RWPE2 (cell line): Measurements from ENCODE around the gene TAOK1.
"Not testable (repeated sequence)": the region's sequence is repeated elsewhere in the genome, so short reads cannot be mapped to it uniquely, and the experiment has no call there.

Source experiments
- ATAC-seq: fragments of 200-7000 bp; cut with Tn5 transposase; 3 replicates; pipeline ENCODE4 v1.9.1; 2021; ENCODE audit warnings: low read depth
- DNase-seq: peaks from one replicate; pipeline ENCODE4 v3.0.0-alpha.2; 2020; ENCODE audit warnings: low spot score
- H3K27ac ChIP-seq: fragments of 450-650 bp; 2 replicates; pipeline ENCODE4 v1.5.1; 2017; ENCODE audit warnings: mild to moderate bottlenecking; ENCODE audit not compliant: poor library complexity, severe bottlenecking
- H3K27me3 ChIP-seq: fragments of 250-450 bp; sonication (Bioruptor Pico); 2 replicates; pipeline ENCODE4 v1.5.1; 2021; ENCODE audit warnings: mild to moderate bottlenecking, moderate library complexity; ENCODE audit not compliant: insufficient read depth, poor library complexity, severe bottlenecking
- H3K36me3 ChIP-seq: fragments of 250-450 bp; sonication (Bioruptor Pico); 2 replicates; pipeline ENCODE4 v1.5.1; 2020; ENCODE audit warnings: low read depth, mild to moderate bottlenecking, moderate library complexity
- H3K4me1 ChIP-seq: fragments of 250-450 bp; sonication (Bioruptor Pico); 2 replicates; pipeline ENCODE4 v1.5.1; 2021; ENCODE audit warnings: mild to moderate bottlenecking, moderate library complexity; ENCODE audit not compliant: insufficient read depth, poor library complexity, severe bottlenecking
- H3K4me3 ChIP-seq: fragments of 250-450 bp; sonication (Bioruptor Pico); 2 replicates; pipeline ENCODE4 v1.5.1; 2021; ENCODE audit warnings: mild to moderate bottlenecking, moderate library complexity; ENCODE audit not compliant: severe bottlenecking
- H3K9me3 ChIP-seq: fragments of 250-450 bp; sonication (Bioruptor Pico); 2 replicates; pipeline ENCODE4 v1.5.1; 2021; ENCODE audit warnings: mild to moderate bottlenecking, moderate library complexity; ENCODE audit not compliant: severe bottlenecking
- CTCF ChIP-seq: fragments of 450-650 bp; IDR thresholded peaks from one replicate; pipeline ENCODE4 v1.5.1; 2017; ENCODE audit warnings: mild to moderate bottlenecking, moderate library complexity; ENCODE audit not compliant: poor library complexity, severe bottlenecking

The TAOK1 gene

GRCh38 chr17:29557085-29557738, 167.0 kb downstream of the TAOK1 start:
- TF ChIP-seq CTCF = no peak
- Histone ChIP-seq H3K4me1 (no peaks in the 10 kb centered on the region), H3K4me3 (no peak overlapping the region), H3K9me3 (no peaks in the 10 kb centered on the region), H3K27me3 (no peaks in the 10 kb centered on the region), H3K36me3 (no peaks in the 10 kb centered on the region), H3K27ac (no peak overlapping the region)
- peak; percentile 63 for ATAC-seq
- DNase-seq = no peak

- ATAC-seq (no peak), DNase-seq (no peak)
- TF ChIP-seq CTCF = no peak
- Histone ChIP-seq H3K27me3 (no peaks in the 10 kb centered on the region), H3K36me3 (no peaks in the 10 kb centered on the region), H3K27ac (no peak overlapping the region), H3K4me1 (no peaks in the 10 kb centered on the region), H3K4me3 (no peak overlapping the region), H3K9me3 (no peaks in the 10 kb centered on the region)
These were observed 167.6 kb downstream of the TAOK1 start for GRCh38 chr17:29557739-29558116.

GRCh38 chr17:29558139-29558538, 168.0 kb downstream of the TAOK1 start:
- not testable (repeated sequence) for DNase-seq, H3K27ac ChIP-seq, H3K4me1 ChIP-seq, H3K36me3 ChIP-seq, H3K4me3 ChIP-seq, H3K27me3 ChIP-seq, ATAC-seq, H3K9me3 ChIP-seq

GRCh38 chr17:29559640-29560039, 169.5 kb downstream of the TAOK1 start:
- no peak for ATAC-seq
- H3K27ac ChIP-seq = no peak overlapping the region
- H3K4me1 ChIP-seq = no peaks in the 10 kb centered on the region
- TF ChIP-seq CTCF = no peak
- H3K9me3 ChIP-seq = no peaks in the 10 kb centered on the region
- no peak for DNase-seq
- no peak overlapping the region for H3K4me3 ChIP-seq
- no peaks in the 10 kb centered on the region for H3K36me3 ChIP-seq
- H3K27me3 ChIP-seq = no peaks in the 10 kb centered on the region

GRCh38 chr17:29560316-29560715, 170.2 kb downstream of the TAOK1 start:
- DNase-seq = no peak
- Histone ChIP-seq H3K27ac (no peak overlapping the region), H3K9me3 (no peaks in the 10 kb centered on the region), H3K36me3 (no peaks in the 10 kb centered on the region), H3K27me3 (no peaks in the 10 kb centered on the region), H3K4me3 (no peak overlapping the region), H3K4me1 (no peaks in the 10 kb centered on the region)
- TF ChIP-seq CTCF = no peak
- ATAC-seq = no peak
